Glutamatergic neuron (in vitro differentiated cells): ENCODE measurements around the gene PRKCH. TPM values are rescaled to one million over a fixed set of nuclear protein-coding genes. Genes with fewer than 3 reads are reported as not detected.

Source experiments
- DNase-seq: peaks from one replicate; pipeline ENCODE4 v3.0.0; 2022
- H3K27ac Mint-ChIP-seq: one replicate; pipeline ENCODE4 v1.8.0; 2020; ENCODE audit warnings: mild to moderate bottlenecking, mixed read lengths, inconsistent platforms; ENCODE audit not compliant: unreplicated experiment
- H3K27me3 Mint-ChIP-seq: one replicate; pipeline ENCODE4 v1.8.0; 2020; ENCODE audit warnings: mild to moderate bottlenecking, moderate library complexity, mixed read lengths, inconsistent platforms; ENCODE audit not compliant: unreplicated experiment
- H3K36me3 Mint-ChIP-seq: one replicate; pipeline ENCODE4 v1.8.0; 2020; ENCODE audit warnings: mild to moderate bottlenecking, mixed read lengths, inconsistent platforms; ENCODE audit not compliant: unreplicated experiment
- H3K4me1 Mint-ChIP-seq: one replicate; pipeline ENCODE4 v1.8.0; 2020; ENCODE audit warnings: mild to moderate bottlenecking, low read depth, mixed read lengths, inconsistent platforms; ENCODE audit not compliant: unreplicated experiment
- H3K4me3 Mint-ChIP-seq: one replicate; pipeline ENCODE4 v1.8.0; 2020; ENCODE audit warnings: mild to moderate bottlenecking, mixed read lengths, inconsistent platforms; ENCODE audit not compliant: unreplicated experiment
- H3K9me3 Mint-ChIP-seq: one replicate; pipeline ENCODE4 v1.8.0; 2020; ENCODE audit warnings: mild to moderate bottlenecking, moderate library complexity, mixed read lengths, inconsistent platforms; ENCODE audit not compliant: unreplicated experiment
- total RNA-seq: library from RNA; stranded (reverse); fragmentation: NEBNext Ultra II Directional; extraction: Animal tissue kit (Norgen Biotek cat#: 25700); gene quantifications from one replicate; pipeline ENCODE4 v1.2.1, GENCODE V29; 2021; ENCODE audit not compliant: unreplicated experiment
- TF ChIP-seq, protein P1 (sequence below): fragments of 200-600 bp; sonication (generic); IDR thresholded peaks from one replicate; pipeline ENCODE4 v1.5.0; 2021; ENCODE audit not compliant: partially characterized antibody, unreplicated experiment

The PRKCH gene
- total RNA-seq, 1 donor from 2014 or later: 0.54 TPM

- no peaks in the 10 kb centered on the region for H3K9me3 Mint-ChIP-seq
- no peak overlapping the region for H3K27ac Mint-ChIP-seq
- DNase-seq: no peak
These were observed 268.6 kb downstream of the PRKCH start for GRCh38 chr14:61589691-61590581.

GRCh38 chr14:61591862-61592261 lies 270.5 kb downstream of the PRKCH start:
- no peaks in the 10 kb centered on the region for H3K27me3 Mint-ChIP-seq

More at GRCh38 chr14:61589691-61590581, 268.6 kb downstream of the PRKCH start:
- no peaks in the 10 kb centered on the region for H3K27me3 Mint-ChIP-seq
- H3K4me3 Mint-ChIP-seq: no peak overlapping the region
- TF ChIP-seq, protein P1, sequence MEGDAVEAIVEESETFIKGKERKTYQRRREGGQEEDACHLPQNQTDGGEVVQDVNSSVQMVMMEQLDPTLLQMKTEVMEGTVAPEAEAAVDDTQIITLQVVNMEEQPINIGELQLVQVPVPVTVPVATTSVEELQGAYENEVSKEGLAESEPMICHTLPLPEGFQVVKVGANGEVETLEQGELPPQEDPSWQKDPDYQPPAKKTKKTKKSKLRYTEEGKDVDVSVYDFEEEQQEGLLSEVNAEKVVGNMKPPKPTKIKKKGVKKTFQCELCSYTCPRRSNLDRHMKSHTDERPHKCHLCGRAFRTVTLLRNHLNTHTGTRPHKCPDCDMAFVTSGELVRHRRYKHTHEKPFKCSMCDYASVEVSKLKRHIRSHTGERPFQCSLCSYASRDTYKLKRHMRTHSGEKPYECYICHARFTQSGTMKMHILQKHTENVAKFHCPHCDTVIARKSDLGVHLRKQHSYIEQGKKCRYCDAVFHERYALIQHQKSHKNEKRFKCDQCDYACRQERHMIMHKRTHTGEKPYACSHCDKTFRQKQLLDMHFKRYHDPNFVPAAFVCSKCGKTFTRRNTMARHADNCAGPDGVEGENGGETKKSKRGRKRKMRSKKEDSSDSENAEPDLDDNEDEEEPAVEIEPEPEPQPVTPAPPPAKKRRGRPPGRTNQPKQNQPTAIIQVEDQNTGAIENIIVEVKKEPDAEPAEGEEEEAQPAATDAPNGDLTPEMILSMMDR: no peak
- H3K36me3 Mint-ChIP-seq: no peaks in the 10 kb centered on the region
- peaks cover 8% of the 10 kb centered on the region for H3K4me1 Mint-ChIP-seq

GRCh38 chr14:61593330-61593729 lies 272.0 kb downstream of the PRKCH start:
- H3K4me1 Mint-ChIP-seq: peaks cover 5% of the 10 kb centered on the region
- DNase-seq: no peak
- H3K9me3 Mint-ChIP-seq: peaks cover under 1% of the 10 kb centered on the region
- no peaks in the 10 kb centered on the region for H3K36me3 Mint-ChIP-seq
- H3K27ac Mint-ChIP-seq: no peak overlapping the region
- H3K4me3 Mint-ChIP-seq: no peak overlapping the region
- TF ChIP-seq, protein P1: no peak
- H3K27me3 Mint-ChIP-seq: no peaks in the 10 kb centered on the region

More at GRCh38 chr14:61591862-61592261, 270.5 kb downstream of the PRKCH start:
- TF ChIP-seq, protein P1: no peak
- no peak overlapping the region for H3K27ac Mint-ChIP-seq
- no peak overlapping the region for H3K4me3 Mint-ChIP-seq
- DNase-seq: no peak
- no peaks in the 10 kb centered on the region for H3K36me3 Mint-ChIP-seq
- H3K4me1 Mint-ChIP-seq: peaks cover 6% of the 10 kb centered on the region
- H3K9me3 Mint-ChIP-seq: no peaks in the 10 kb centered on the region

DNA sequence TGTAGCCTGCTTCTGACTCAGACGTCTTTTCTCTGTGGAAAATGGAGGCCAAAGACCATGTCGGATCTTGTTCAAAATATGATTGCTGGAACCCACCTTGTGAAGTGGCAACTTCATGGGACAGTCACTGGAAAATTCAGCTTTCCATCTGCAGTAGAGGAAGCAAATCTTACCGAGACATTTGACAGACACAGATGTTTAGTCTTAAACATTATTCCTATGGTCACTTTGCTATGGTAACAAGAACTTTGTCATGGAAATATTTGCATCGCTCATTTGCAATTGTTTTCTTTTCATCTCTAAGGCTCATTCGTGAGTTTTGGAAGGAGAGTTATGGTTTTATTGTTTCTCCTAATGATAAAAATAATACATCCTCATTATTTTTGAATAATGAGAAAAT lies 275.6 kb downstream of the PRKCH start:
- Mint-ChIP-seq H3K4me3 (no peak overlapping the region), H3K36me3 (no peaks in the 10 kb centered on the region), H3K4me1 (peaks cover 2% of the 10 kb centered on the region), H3K9me3 (peaks cover 1% of the 10 kb centered on the region), H3K27ac (no peak overlapping the region), H3K27me3 (no peaks in the 10 kb centered on the region)
- TF ChIP-seq, protein P1: no peak
- DNase-seq: no peak

- TF ChIP-seq, protein P1: no peak
- peaks cover 5% of the 10 kb centered on the region for H3K4me1 Mint-ChIP-seq
- no peak for DNase-seq
- no peak overlapping the region for H3K4me3 Mint-ChIP-seq
- H3K27ac Mint-ChIP-seq: no peak overlapping the region
- no peaks in the 10 kb centered on the region for H3K27me3 Mint-ChIP-seq
- peaks cover 1% of the 10 kb centered on the region for H3K9me3 Mint-ChIP-seq
- no peaks in the 10 kb centered on the region for H3K36me3 Mint-ChIP-seq
These were observed 277.6 kb downstream of the PRKCH start for GRCh38 chr14:61598980-61599379.
